A673 (cell line): ENCODE results near the gene FGFBP3.

ENCODE experiments used
- CTCF ChIP-seq: fragments of 300-800, 200-600 bp; sonication (generic); conservative IDR thresholded peaks from 2 replicates; pipeline ENCODE4 v1.5.1; 2017; ENCODE audit warnings: low read depth, mild to moderate bottlenecking, antibody characterized with exemption, low read length, moderate library complexity, mixed read lengths
- EZH2 ChIP-seq: fragments of 200-600 bp; sonication (generic); IDR thresholded peaks from 2 replicates; pipeline ENCODE4 v1.6.1; 2017; ENCODE audit warnings: borderline replicate concordance, low read depth, mild to moderate bottlenecking, mixed read lengths, antibody characterized with exemption, low read length; ENCODE audit not compliant: poor library complexity, severe bottlenecking

GRCh38 chr10:91953600-91954160 lies 44.4 kb upstream of the FGFBP3 start:
- TF ChIP-seq EZH2 (no peak), CTCF (no peak)
